Parathyroid adenoma (tissue), 2 donors: ENCODE data around the gene MOCOS.
"Not testable (repeated sequence)": the region's sequence is repeated elsewhere in the genome, so short reads cannot be mapped to it uniquely, and the experiment has no call there.

Source experiments
- H2AFZ ChIP-seq: fragments of 300-600 bp; sonication (generic); one replicate; pipeline ENCODE4 v1.7.0; 2017; ENCODE audit warnings: antibody characterized with exemption, mild to moderate bottlenecking
- H3K27ac ChIP-seq: fragments of 300-600 bp; sonication (generic); one replicate; pipeline ENCODE4 v1.7.0; 2017
- H3K27me3 ChIP-seq: fragments of 300-600 bp; sonication (generic); one replicate; pipeline ENCODE4 v1.7.0; 2017; ENCODE audit warnings: low read length; ENCODE audit not compliant: control insufficient read depth, insufficient read depth
- H3K36me3 ChIP-seq: fragments of 300-600 bp; sonication (generic); one replicate; pipeline ENCODE4 v1.7.0; 2017; ENCODE audit warnings: low read length; ENCODE audit not compliant: control insufficient read depth, insufficient read depth
- H3K4me1 ChIP-seq: fragments of 300-600 bp; sonication (generic); one replicate; pipeline ENCODE4 v1.7.0; 2017; ENCODE audit warnings: control low read depth
- H3K4me2 ChIP-seq: fragments of 300-600 bp; sonication (generic); one replicate; pipeline ENCODE4 v1.7.0; 2017; ENCODE audit warnings: low read length
- H3K4me3 ChIP-seq: fragments of 300-600 bp; sonication (generic); one replicate; pipeline ENCODE4 v1.7.0; 2017; ENCODE audit warnings: low read depth, low read length
- H3K79me2 ChIP-seq: fragments of 300-600 bp; sonication (generic); one replicate; pipeline ENCODE4 v1.7.0; 2017; ENCODE audit warnings: control low read depth
- H3K9ac ChIP-seq: fragments of 300-600 bp; sonication (generic); one replicate; pipeline ENCODE4 v1.7.0; 2017; ENCODE audit warnings: mild to moderate bottlenecking
- H3K9me3 ChIP-seq: fragments of 300-600 bp; sonication (generic); one replicate; pipeline ENCODE4 v1.7.0; 2017; ENCODE audit warnings: low read length; ENCODE audit not compliant: control insufficient read depth
- CTCF ChIP-seq: fragments of 300-600 bp; sonication (generic); IDR thresholded peaks from one replicate; pipeline ENCODE4 v1.7.0; 2017; ENCODE audit warnings: antibody characterized with exemption, mild to moderate bottlenecking
- donor health status: primary hyperparathyroidism.

The MOCOS gene

GRCh38 chr18:36201765-36202164, 14.5 kb downstream of the MOCOS start:
- no peak overlapping the region for H3K4me3 ChIP-seq
- H3K36me3 ChIP-seq, result no peaks in the 10 kb centered on the region
- no peak overlapping the region for H2AFZ ChIP-seq
- no peaks in the 10 kb centered on the region for H3K9me3 ChIP-seq
- TF ChIP-seq CTCF, result no peak
- H3K27ac ChIP-seq, result no peak overlapping the region
- H3K4me2 ChIP-seq, result no peak overlapping the region
- H3K79me2 ChIP-seq, result no peaks in the 10 kb centered on the region
- H3K27me3 ChIP-seq, result no peaks in the 10 kb centered on the region
- H3K4me1 ChIP-seq, result peaks cover 2% of the 10 kb centered on the region
- no peak overlapping the region for H3K9ac ChIP-seq

- TF ChIP-seq CTCF, result no peak
- no peak overlapping the region for H3K4me3 ChIP-seq
- no peaks in the 10 kb centered on the region for H3K9me3 ChIP-seq
- no peaks in the 10 kb centered on the region for H3K4me1 ChIP-seq
- H3K36me3 ChIP-seq, result no peaks in the 10 kb centered on the region
- no peak overlapping the region for H2AFZ ChIP-seq
- no peak overlapping the region for H3K27ac ChIP-seq
- H3K4me2 ChIP-seq, result no peak overlapping the region
- H3K27me3 ChIP-seq, result no peaks in the 10 kb centered on the region
- no peaks in the 10 kb centered on the region for H3K79me2 ChIP-seq
- H3K9ac ChIP-seq, result no peak overlapping the region
These were observed 16.1 kb downstream of the MOCOS start for GRCh38 chr18:36203360-36203895.

GRCh38 chr18:36205166-36205565, 17.9 kb downstream of the MOCOS start:
- Histone ChIP-seq H3K9ac (no peak overlapping the region), H2AFZ (no peak overlapping the region), H3K27ac (no peak overlapping the region), H3K4me2 (no peak overlapping the region), H3K4me3 (no peak overlapping the region), H3K9me3 (no peaks in the 10 kb centered on the region), H3K79me2 (no peaks in the 10 kb centered on the region), H3K36me3 (no peaks in the 10 kb centered on the region), H3K4me1 (no peaks in the 10 kb centered on the region), H3K27me3 (no peaks in the 10 kb centered on the region)
- TF ChIP-seq CTCF, result no peak

- Histone ChIP-seq H3K9me3 (no peaks in the 10 kb centered on the region), H3K9ac (no peak overlapping the region), H3K4me1 (no peaks in the 10 kb centered on the region), H3K79me2 (no peaks in the 10 kb centered on the region), H3K4me2 (no peak overlapping the region), H3K36me3 (no peaks in the 10 kb centered on the region), H3K4me3 (no peak overlapping the region), H3K27me3 (no peaks in the 10 kb centered on the region), H2AFZ (no peak overlapping the region), H3K27ac (no peak overlapping the region)
- no peak for TF ChIP-seq CTCF
These were observed 20.0 kb downstream of the MOCOS start for GRCh38 chr18:36207303-36207702.

GRCh38 chr18:36207969-36208368, 20.7 kb downstream of the MOCOS start:
- H3K9ac ChIP-seq, H3K4me1 ChIP-seq, H3K9me3 ChIP-seq, H3K27ac ChIP-seq, H3K79me2 ChIP-seq, H3K4me3 ChIP-seq, H3K27me3 ChIP-seq, H3K4me2 ChIP-seq, H3K36me3 ChIP-seq, H2AFZ ChIP-seq: not testable (repeated sequence)
